Stomach (tissue), 4 donors: ENCODE data around the gene INPP4B.

Experiments
- EP300 ChIP-seq: sonication (generic); formaldehyde crosslinking; IDR thresholded peaks from one replicate; pipeline ENCODE4 v1.6.1; 2017; ENCODE audit warnings: antibody characterized with exemption
- POLR2A ChIP-seq, 4 donors: fragments of 450-650 bp; IDR thresholded peaks; one replicate each; pipeline ENCODE4 v1.6.1; 2016; ENCODE audit warnings: antibody characterized with exemption in 4 of 4, control low read depth in 2 of 4, mild to moderate bottlenecking in 1 of 4, moderate library complexity in 1 of 4
- POLR2AphosphoS5 ChIP-seq, 3 donors: sonication (generic); formaldehyde crosslinking; IDR thresholded peaks; one replicate each; pipeline ENCODE4 v1.6.1; 2016; ENCODE audit warnings: antibody characterized with exemption in 3 of 3
- TF ChIP-seq, protein P1 (sequence below), 7 experiments: fragments of 450-650 bp in 4 of 7; fragments of 200-600 bp in 3 of 7; sonication (generic) in 3 of 7; IDR thresholded peaks; one replicate each; pipeline ENCODE4 v1.5.1; 2016 to 2019; ENCODE audit warnings: antibody characterized with exemption in 7 of 7, control low read depth in 2 of 7, mild to moderate bottlenecking in 1 of 7

GRCh38 chr4:142743121-142743825, 102.8 kb downstream of the INPP4B start:
- TF ChIP-seq, protein P1, sequence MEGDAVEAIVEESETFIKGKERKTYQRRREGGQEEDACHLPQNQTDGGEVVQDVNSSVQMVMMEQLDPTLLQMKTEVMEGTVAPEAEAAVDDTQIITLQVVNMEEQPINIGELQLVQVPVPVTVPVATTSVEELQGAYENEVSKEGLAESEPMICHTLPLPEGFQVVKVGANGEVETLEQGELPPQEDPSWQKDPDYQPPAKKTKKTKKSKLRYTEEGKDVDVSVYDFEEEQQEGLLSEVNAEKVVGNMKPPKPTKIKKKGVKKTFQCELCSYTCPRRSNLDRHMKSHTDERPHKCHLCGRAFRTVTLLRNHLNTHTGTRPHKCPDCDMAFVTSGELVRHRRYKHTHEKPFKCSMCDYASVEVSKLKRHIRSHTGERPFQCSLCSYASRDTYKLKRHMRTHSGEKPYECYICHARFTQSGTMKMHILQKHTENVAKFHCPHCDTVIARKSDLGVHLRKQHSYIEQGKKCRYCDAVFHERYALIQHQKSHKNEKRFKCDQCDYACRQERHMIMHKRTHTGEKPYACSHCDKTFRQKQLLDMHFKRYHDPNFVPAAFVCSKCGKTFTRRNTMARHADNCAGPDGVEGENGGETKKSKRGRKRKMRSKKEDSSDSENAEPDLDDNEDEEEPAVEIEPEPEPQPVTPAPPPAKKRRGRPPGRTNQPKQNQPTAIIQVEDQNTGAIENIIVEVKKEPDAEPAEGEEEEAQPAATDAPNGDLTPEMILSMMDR (IDR thresholded peaks at IDR 0.05): no peak
- TF ChIP-seq EP300 (no peak), POLR2A (IDR thresholded peaks at IDR 0.05) (no peak), POLR2AphosphoS5 (IDR thresholded peaks at IDR 0.05) (peak in 1 of 3 donors; percentile 74)
